ENCODE results near the gene SPARC. TPM values are rescaled to one million over a fixed set of nuclear protein-coding genes. Genes with fewer than 3 reads are reported as not detected.

Gene SPARC
- total and polyA plus RNA-seq, 2 experiments from 2014 or later: 4,089 to 16,729 TPM

- WGBS (ENCODE audit: low lambda C conversion rate, missing lambda C conversion rate): 67% methylated on average over 7 of the region's 7 CpGs
- no peaks in the 10 kb centered on the region for H4K20me1 ChIP-seq (ENCODE audit: insufficient read depth, poor library complexity, severe bottlenecking)
- no peak overlapping the region for H3K27ac ChIP-seq
- peaks cover 3% of the 10 kb centered on the region for H3K27me3 ChIP-seq
- peaks cover 4% of the 10 kb centered on the region for H3K4me1 ChIP-seq (ENCODE audit: insufficient read depth)
- H3K4me3 ChIP-seq: no peak overlapping the region
- H3K9me3 ChIP-seq (ENCODE audit: low read depth): no peaks in the 10 kb centered on the region
- no peaks in the 10 kb centered on the region for H3K9me2 ChIP-seq (replicated peaks; ENCODE audit: insufficient read depth)
- peak; percentile 41 for DNase-seq (ENCODE audit: low spot score)
- no peaks in the 10 kb centered on the region for H3K36me3 ChIP-seq (replicated peaks; ENCODE audit: insufficient read depth, low read depth)
- TF ChIP-seq CTCF (IDR thresholded peaks at IDR 0.05; ENCODE audit: poor library complexity) (no peak), EZH2phosphoT487 (IDR thresholded peaks at IDR 0.05; ENCODE audit: low read depth, severe bottlenecking, unreplicated experiment) (no peak), EZH2 (IDR thresholded peaks at IDR 0.05; ENCODE audit: borderline replicate concordance) (no peak)
- no peak overlapping the region for H2AFZ ChIP-seq
- no peaks in the 10 kb centered on the region for H3K79me2 ChIP-seq
- no peak overlapping the region for H3K4me2 ChIP-seq
These were observed 72.2 kb downstream of the SPARC start for GRCh38 chr5:151614565-151614964.

- peak; percentile 62 for DNase-seq (ENCODE audit: low spot score)
- no peak for TF ChIP-seq EZH2 (IDR thresholded peaks at IDR 0.05; ENCODE audit: borderline replicate concordance)
- TF ChIP-seq CTCF (IDR thresholded peaks at IDR 0.05; ENCODE audit: poor library complexity): no peak
- no peak for TF ChIP-seq EZH2phosphoT487 (IDR thresholded peaks at IDR 0.05; ENCODE audit: low read depth, severe bottlenecking, unreplicated experiment)
- 53% methylated on average over 8 of the region's 8 CpGs for WGBS (ENCODE audit: low lambda C conversion rate, missing lambda C conversion rate)
These were observed 73.9 kb downstream of the SPARC start for GRCh38 chr5:151612689-151613427.

GRCh38 chr5:151611127-151611775, 75.5 kb downstream of the SPARC start:
- no peaks in the 10 kb centered on the region for H3K79me2 ChIP-seq
- no peaks in the 10 kb centered on the region for H4K20me1 ChIP-seq (ENCODE audit: insufficient read depth, poor library complexity, severe bottlenecking)
- no peak for DNase-seq (ENCODE audit: low spot score)
- WGBS (ENCODE audit: low lambda C conversion rate, missing lambda C conversion rate): 93% methylated on average over 8 of the region's 8 CpGs
- peaks cover 4% of the 10 kb centered on the region for H3K4me1 ChIP-seq (ENCODE audit: insufficient read depth)
- H3K9me2 ChIP-seq (replicated peaks; ENCODE audit: insufficient read depth): no peaks in the 10 kb centered on the region
- no peak overlapping the region for H3K4me2 ChIP-seq
- peaks cover 7% of the 10 kb centered on the region for H3K27me3 ChIP-seq
- H3K9me3 ChIP-seq (ENCODE audit: low read depth): no peaks in the 10 kb centered on the region
- no peak overlapping the region for H2AFZ ChIP-seq
- H3K36me3 ChIP-seq (replicated peaks; ENCODE audit: insufficient read depth, low read depth): no peaks in the 10 kb centered on the region
- TF ChIP-seq CTCF (IDR thresholded peaks at IDR 0.05; ENCODE audit: poor library complexity) (no peak), EZH2phosphoT487 (IDR thresholded peaks at IDR 0.05; ENCODE audit: low read depth, severe bottlenecking, unreplicated experiment) (no peak), EZH2 (IDR thresholded peaks at IDR 0.05; ENCODE audit: borderline replicate concordance) (no peak)
- no peak overlapping the region for H3K4me3 ChIP-seq
- H3K27ac ChIP-seq: no peak overlapping the region

More at GRCh38 chr5:151612689-151613427, 73.9 kb downstream of the SPARC start:
- no peak overlapping the region for H3K4me3 ChIP-seq
- no peaks in the 10 kb centered on the region for H3K36me3 ChIP-seq (replicated peaks; ENCODE audit: insufficient read depth, low read depth)
- peaks cover 4% of the 10 kb centered on the region for H3K4me1 ChIP-seq (ENCODE audit: insufficient read depth)
- H3K4me2 ChIP-seq: no peak overlapping the region
- H3K27me3 ChIP-seq: peaks cover 3% of the 10 kb centered on the region
- no peaks in the 10 kb centered on the region for H3K9me2 ChIP-seq (replicated peaks; ENCODE audit: insufficient read depth)
- H3K79me2 ChIP-seq: no peaks in the 10 kb centered on the region
- H3K9me3 ChIP-seq (ENCODE audit: low read depth): no peaks in the 10 kb centered on the region
- H2AFZ ChIP-seq: no peak overlapping the region
- H4K20me1 ChIP-seq (ENCODE audit: insufficient read depth, poor library complexity, severe bottlenecking): no peaks in the 10 kb centered on the region
- H3K27ac ChIP-seq: peak overlapping the region; percentile 33

Small RNAs within 50 kb of the gene (small RNA-seq; reads per million reads assigned to genes)
- gene RN7SKP232: not detected

Other genes starting within 250 kb of the SPARC start
- gene SLC36A1, start 239.3 kb downstream of the SPARC start, total RNA-seq: 18.2 and 19.5 TPM in 2 replicates
- gene SLC36A1, start 239.3 kb downstream of the SPARC start, polyA plus RNA-seq: 10.9 and 13.5 TPM in 2 replicates
- gene FAT2, start 95.6 kb downstream of the SPARC start, total RNA-seq: 0.40 and 0.72 TPM in 2 replicates
- gene FAT2, start 95.6 kb downstream of the SPARC start, polyA plus RNA-seq: 0.10 and 0.55 TPM in 2 replicates
- 112 and 174 TPM in 2 replicates for gene ATOX1, start 71.7 kb upstream of the SPARC start, total RNA-seq
- 333 and 348 TPM in 2 replicates for gene ATOX1, start 71.7 kb upstream of the SPARC start, polyA plus RNA-seq
- 143 and 151 TPM in 2 replicates for gene G3BP1, start 85.0 kb upstream of the SPARC start, total RNA-seq
- 117 and 123 TPM in 2 replicates for gene G3BP1, start 85.0 kb upstream of the SPARC start, polyA plus RNA-seq
- not detected in 2 replicates for gene GLRA1, start 237.9 kb upstream of the SPARC start, total RNA-seq
- not detected in 2 replicates for gene GLRA1, start 237.9 kb upstream of the SPARC start, polyA plus RNA-seq

Data from hepatocyte (in vitro differentiated cells).